ENCODE data around the gene ZNF90. TPM values are rescaled to one million over a fixed set of nuclear protein-coding genes. Genes with fewer than 3 reads are reported as not detected.
"Not testable (repeated sequence)": the region's sequence is repeated elsewhere in the genome, so short reads cannot be mapped to it uniquely, and the experiment has no call there.

Gene ZNF90
- total RNA-seq, 1 donor from 2014 or later, result 47.2 TPM

DNA sequence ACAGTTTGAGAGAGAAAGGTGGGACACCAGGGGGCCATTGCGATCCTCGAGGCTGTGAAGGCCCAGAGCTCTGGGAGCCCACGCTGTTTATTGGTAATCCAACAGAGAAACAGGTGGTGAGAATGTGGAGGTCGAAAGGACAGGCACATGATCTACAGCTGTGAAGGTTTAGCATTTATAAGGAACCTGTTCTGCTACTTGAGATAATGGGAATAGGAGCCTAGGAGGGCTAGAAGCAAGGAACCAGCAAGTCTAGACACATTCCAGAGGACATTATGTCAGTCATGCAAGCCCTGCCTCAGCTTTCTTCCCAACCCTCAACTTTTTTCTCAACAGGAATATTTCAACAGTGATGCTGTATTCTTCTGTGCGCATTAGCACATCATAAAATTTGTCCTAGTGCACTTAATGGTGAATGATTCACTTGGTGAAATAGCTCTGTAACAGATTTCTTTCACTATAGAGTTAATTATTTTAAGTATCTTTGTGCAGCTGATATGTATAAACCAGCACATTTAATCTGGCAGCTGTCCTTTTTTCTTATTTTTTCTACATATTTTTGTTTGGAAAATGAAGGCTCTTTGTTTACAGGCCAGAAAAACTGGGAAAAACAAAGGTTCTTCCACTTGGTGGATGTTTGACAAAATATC lies 25.4 kb downstream of the ZNF90 start:
- peaks cover 4% of the 10 kb centered on the region for H3K27me3 Mint-ChIP-seq (ENCODE audit: unreplicated experiment)
- peaks cover 25% of the 10 kb centered on the region for H3K36me3 Mint-ChIP-seq (ENCODE audit: unreplicated experiment)
- DNase-seq, result no peak
- H3K9me3 Mint-ChIP-seq (ENCODE audit: unreplicated experiment), result peaks cover 9% of the 10 kb centered on the region
- TF ChIP-seq, protein P1, sequence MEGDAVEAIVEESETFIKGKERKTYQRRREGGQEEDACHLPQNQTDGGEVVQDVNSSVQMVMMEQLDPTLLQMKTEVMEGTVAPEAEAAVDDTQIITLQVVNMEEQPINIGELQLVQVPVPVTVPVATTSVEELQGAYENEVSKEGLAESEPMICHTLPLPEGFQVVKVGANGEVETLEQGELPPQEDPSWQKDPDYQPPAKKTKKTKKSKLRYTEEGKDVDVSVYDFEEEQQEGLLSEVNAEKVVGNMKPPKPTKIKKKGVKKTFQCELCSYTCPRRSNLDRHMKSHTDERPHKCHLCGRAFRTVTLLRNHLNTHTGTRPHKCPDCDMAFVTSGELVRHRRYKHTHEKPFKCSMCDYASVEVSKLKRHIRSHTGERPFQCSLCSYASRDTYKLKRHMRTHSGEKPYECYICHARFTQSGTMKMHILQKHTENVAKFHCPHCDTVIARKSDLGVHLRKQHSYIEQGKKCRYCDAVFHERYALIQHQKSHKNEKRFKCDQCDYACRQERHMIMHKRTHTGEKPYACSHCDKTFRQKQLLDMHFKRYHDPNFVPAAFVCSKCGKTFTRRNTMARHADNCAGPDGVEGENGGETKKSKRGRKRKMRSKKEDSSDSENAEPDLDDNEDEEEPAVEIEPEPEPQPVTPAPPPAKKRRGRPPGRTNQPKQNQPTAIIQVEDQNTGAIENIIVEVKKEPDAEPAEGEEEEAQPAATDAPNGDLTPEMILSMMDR (IDR thresholded peaks at IDR 0.05; ENCODE audit: partially characterized antibody, unreplicated experiment), result no peak
- H3K27ac Mint-ChIP-seq (ENCODE audit: unreplicated experiment), result no peak overlapping the region
- no peak overlapping the region for H3K4me3 Mint-ChIP-seq (ENCODE audit: unreplicated experiment)
- no peaks in the 10 kb centered on the region for H3K4me1 Mint-ChIP-seq (ENCODE audit: low read depth, unreplicated experiment)

DNA sequence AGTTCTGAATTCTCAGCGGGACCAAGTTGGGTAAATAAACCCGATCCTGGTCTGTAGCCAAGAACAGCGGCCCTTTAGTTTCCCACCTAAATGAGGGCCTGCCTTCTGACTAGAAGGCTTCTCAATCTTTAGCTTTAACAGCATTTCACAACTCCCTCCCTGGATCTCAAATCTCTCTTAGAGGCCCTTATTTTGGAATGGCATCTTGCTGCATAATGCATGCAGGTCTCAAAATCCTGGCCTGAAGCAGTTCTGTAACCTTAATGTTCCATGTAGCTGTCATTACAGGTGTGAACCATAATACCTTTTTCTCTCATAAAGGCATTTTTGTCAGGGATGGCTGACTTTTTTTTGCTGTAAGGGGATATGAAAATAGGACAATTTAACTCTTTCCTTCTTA lies 29.5 kb downstream of the ZNF90 start:
- no peak overlapping the region for H3K27ac Mint-ChIP-seq (ENCODE audit: unreplicated experiment)
- H3K4me3 Mint-ChIP-seq (ENCODE audit: unreplicated experiment), result no peak overlapping the region
- DNase-seq, result no peak
- no peaks in the 10 kb centered on the region for H3K27me3 Mint-ChIP-seq (ENCODE audit: unreplicated experiment)
- H3K36me3 Mint-ChIP-seq (ENCODE audit: unreplicated experiment), result peaks cover 9% of the 10 kb centered on the region
- TF ChIP-seq, protein P1 (IDR thresholded peaks at IDR 0.05; ENCODE audit: partially characterized antibody, unreplicated experiment), result no peak
- H3K9me3 Mint-ChIP-seq (ENCODE audit: unreplicated experiment), result no peaks in the 10 kb centered on the region
- no peaks in the 10 kb centered on the region for H3K4me1 Mint-ChIP-seq (ENCODE audit: low read depth, unreplicated experiment)

DNA sequence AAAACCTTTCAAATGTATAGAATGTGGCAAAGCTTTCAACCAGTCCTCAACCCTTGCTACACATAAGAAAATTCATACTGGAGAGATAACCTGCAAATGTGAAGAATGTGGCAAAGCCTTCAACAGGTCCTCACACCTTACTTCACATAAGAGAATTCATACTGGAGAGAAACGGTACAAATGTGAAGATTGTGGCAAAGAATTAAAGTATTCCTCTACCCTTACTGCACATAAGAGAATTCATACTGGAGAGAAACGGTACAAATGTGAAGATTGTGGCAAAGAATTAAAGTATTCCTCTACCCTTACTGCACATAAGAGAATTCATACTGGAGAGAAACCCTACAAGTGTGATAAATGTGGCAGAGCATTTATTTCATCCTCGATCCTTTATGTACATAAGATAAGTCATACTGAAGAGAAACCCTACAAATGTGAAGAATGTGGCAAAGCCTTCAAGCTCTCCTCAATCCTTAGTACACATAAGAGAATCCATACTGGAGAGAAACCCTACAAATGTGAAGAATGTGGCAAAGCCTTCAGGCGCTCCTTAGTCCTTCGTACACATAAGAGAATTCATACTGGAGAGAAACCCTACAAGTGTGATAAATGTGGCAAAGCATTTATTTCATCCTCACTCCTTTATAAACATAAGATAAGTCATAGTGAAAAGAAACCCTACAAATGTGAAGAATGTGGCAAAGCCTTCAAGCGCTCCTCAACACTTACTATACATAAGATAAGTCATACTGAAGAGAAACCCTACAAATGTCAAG lies 40.5 kb downstream of the ZNF90 start:
- DNase-seq; H3K27me3 Mint-ChIP-seq (ENCODE audit: unreplicated experiment); H3K4me3 Mint-ChIP-seq (ENCODE audit: unreplicated experiment); H3K27ac Mint-ChIP-seq (ENCODE audit: unreplicated experiment); H3K4me1 Mint-ChIP-seq (ENCODE audit: low read depth, unreplicated experiment): not testable (repeated sequence)
- Mint-ChIP-seq H3K9me3 (ENCODE audit: unreplicated experiment) (peaks cover 28% of the 10 kb centered on the region), H3K36me3 (ENCODE audit: unreplicated experiment) (peaks cover 75% of the 10 kb centered on the region)

DNA sequence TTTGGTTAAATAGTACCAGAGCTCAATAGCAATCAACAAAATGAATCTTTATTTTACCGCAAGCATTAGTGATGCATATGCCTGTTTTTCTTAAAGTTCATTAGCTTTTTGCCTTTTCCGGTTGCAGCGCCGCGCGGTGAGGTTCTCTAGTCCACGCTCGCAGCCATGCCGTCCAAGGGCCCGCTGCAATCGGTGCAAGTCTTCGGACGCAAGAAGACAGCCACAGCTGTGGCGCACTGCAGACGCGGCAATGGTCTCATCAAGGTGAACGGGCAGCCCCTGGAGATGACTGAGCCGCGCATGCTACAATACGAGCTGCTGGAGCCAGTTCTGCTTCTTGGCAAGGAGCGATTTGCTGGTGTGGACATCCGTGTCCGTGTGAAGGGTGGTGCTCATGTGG lies 47.1 kb downstream of the ZNF90 start:
- TF ChIP-seq, protein P1 (IDR thresholded peaks at IDR 0.05; ENCODE audit: partially characterized antibody, unreplicated experiment), result no peak
- Mint-ChIP-seq H3K27ac (ENCODE audit: unreplicated experiment) (no peak overlapping the region), H3K4me1 (ENCODE audit: low read depth, unreplicated experiment) (no peaks in the 10 kb centered on the region), H3K36me3 (ENCODE audit: unreplicated experiment) (peaks cover 50% of the 10 kb centered on the region), H3K4me3 (ENCODE audit: unreplicated experiment) (no peak overlapping the region), H3K27me3 (ENCODE audit: unreplicated experiment) (no peaks in the 10 kb centered on the region), H3K9me3 (ENCODE audit: unreplicated experiment) (peaks cover 5% of the 10 kb centered on the region)
- no peak for DNase-seq

DNA sequence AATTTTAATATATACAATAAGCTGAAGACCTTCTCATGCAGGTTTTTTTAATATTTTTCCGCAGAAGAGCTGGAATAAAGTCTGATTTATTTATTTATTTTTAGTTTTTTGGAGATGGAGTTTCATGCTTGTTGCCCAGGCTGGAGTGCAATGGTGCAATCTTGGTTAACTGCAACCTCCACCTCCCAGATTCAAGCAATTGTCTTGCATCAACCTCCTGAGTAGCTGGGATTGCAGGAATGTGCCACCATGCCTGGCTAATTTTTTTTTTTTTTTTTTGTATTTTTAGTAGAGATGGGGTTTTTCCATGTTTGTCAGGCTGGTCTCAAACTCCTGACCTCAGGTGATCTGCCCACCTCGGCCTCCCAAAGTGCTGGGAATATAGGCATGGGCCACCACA lies 55.1 kb downstream of the ZNF90 start:
- not testable (repeated sequence) for H3K9me3 Mint-ChIP-seq (ENCODE audit: unreplicated experiment); DNase-seq; H3K27me3 Mint-ChIP-seq (ENCODE audit: unreplicated experiment); H3K4me1 Mint-ChIP-seq (ENCODE audit: low read depth, unreplicated experiment); H3K4me3 Mint-ChIP-seq (ENCODE audit: unreplicated experiment); H3K27ac Mint-ChIP-seq (ENCODE audit: unreplicated experiment)
- peaks cover 16% of the 10 kb centered on the region for H3K36me3 Mint-ChIP-seq (ENCODE audit: unreplicated experiment)

DNA sequence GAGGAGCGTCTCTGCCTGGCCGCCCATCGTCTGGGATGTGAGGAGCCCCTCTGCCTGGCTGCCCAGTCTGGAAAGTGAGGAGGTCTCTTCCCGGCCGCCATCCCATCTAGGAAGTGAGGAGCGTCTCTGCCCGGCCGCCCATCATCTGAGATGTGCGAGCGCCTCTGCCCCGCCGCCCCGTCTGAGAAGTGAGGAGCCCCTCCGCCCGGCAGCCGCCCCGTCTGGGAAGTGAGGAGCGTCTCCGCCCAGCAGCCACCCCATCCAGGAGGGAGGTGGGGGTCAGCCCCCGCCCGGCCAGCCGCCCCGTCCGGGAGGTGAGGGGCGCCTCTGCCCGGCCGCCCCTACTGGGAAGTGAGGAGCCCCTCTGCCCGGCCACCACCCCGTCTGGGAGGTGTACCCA lies 59.9 kb downstream of the ZNF90 start:
- H3K27ac Mint-ChIP-seq (ENCODE audit: unreplicated experiment); H3K27me3 Mint-ChIP-seq (ENCODE audit: unreplicated experiment); H3K4me1 Mint-ChIP-seq (ENCODE audit: low read depth, unreplicated experiment): not testable (repeated sequence)

More for the DNA sequence above, 59.9 kb downstream of the ZNF90 start:
- not testable (repeated sequence) for H3K4me3 Mint-ChIP-seq (ENCODE audit: unreplicated experiment); H3K9me3 Mint-ChIP-seq (ENCODE audit: unreplicated experiment); DNase-seq
- peaks cover 16% of the 10 kb centered on the region for H3K36me3 Mint-ChIP-seq (ENCODE audit: unreplicated experiment)

Data from glutamatergic neuron (in vitro differentiated cells).